ENCODE data around the gene NDUFS7. TPM values are rescaled to one million over a fixed set of nuclear protein-coding genes. Genes with fewer than 3 reads are reported as not detected.

NDUFS7 gene
- total and polyA plus RNA-seq, 8 donors: 31.6 to 217 (median 117) TPM

DNA sequence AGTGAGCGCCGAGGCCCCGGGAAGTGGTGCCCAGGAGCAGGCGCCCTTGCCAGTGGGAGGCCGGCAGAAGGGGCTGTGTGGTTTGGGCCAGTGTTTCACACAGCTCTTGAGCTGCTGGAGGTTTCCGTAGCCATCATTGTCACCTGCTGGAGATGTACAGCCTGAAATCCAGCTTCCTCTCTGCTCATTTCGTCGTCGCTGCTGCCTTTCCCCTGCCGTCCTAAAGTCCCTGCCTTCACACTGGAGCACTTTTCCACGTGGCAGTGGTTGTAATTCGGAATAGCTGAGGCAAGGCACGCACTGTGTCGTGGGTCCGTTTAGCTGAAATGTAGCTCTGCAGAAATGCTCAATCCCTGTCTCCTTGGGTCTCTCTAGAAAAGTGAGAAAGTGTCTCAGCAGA lies 36.9 kb downstream of the NDUFS7 start:
- Histone ChIP-seq H3K9me3 (no peaks in the 10 kb centered on the region), H3K4me3 (no peak overlapping the region), H3K27me3 (no peaks in the 10 kb centered on the region), H3K4me1 (peaks cover 30 to 44% (median 36%) of the 10 kb centered on the region in 4 donors), H3K36me3 (peaks cover 65 to 85% (median 76%) of the 10 kb centered on the region in 4 donors), H3K27ac (no peak overlapping the region)
- WGBS, 5 donors: 92 to 96% (median 93%) methylated on average over 15 of the region's 15 CpGs
- TF ChIP-seq POLR2AphosphoS5 (IDR thresholded peaks at IDR 0.05): no peak
- no peak for TF ChIP-seq EP300 (IDR thresholded peaks at IDR 0.05)
- TF ChIP-seq POLR2A (IDR thresholded peaks at IDR 0.05): no peak
- TF ChIP-seq, protein P1, sequence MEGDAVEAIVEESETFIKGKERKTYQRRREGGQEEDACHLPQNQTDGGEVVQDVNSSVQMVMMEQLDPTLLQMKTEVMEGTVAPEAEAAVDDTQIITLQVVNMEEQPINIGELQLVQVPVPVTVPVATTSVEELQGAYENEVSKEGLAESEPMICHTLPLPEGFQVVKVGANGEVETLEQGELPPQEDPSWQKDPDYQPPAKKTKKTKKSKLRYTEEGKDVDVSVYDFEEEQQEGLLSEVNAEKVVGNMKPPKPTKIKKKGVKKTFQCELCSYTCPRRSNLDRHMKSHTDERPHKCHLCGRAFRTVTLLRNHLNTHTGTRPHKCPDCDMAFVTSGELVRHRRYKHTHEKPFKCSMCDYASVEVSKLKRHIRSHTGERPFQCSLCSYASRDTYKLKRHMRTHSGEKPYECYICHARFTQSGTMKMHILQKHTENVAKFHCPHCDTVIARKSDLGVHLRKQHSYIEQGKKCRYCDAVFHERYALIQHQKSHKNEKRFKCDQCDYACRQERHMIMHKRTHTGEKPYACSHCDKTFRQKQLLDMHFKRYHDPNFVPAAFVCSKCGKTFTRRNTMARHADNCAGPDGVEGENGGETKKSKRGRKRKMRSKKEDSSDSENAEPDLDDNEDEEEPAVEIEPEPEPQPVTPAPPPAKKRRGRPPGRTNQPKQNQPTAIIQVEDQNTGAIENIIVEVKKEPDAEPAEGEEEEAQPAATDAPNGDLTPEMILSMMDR (IDR thresholded peaks at IDR 0.05): no peak
- no peak for DNase-seq
- intact Hi-C loops (cut with DNase I; ENCODE audit: low total_unique reads): no loop called here

DNA sequence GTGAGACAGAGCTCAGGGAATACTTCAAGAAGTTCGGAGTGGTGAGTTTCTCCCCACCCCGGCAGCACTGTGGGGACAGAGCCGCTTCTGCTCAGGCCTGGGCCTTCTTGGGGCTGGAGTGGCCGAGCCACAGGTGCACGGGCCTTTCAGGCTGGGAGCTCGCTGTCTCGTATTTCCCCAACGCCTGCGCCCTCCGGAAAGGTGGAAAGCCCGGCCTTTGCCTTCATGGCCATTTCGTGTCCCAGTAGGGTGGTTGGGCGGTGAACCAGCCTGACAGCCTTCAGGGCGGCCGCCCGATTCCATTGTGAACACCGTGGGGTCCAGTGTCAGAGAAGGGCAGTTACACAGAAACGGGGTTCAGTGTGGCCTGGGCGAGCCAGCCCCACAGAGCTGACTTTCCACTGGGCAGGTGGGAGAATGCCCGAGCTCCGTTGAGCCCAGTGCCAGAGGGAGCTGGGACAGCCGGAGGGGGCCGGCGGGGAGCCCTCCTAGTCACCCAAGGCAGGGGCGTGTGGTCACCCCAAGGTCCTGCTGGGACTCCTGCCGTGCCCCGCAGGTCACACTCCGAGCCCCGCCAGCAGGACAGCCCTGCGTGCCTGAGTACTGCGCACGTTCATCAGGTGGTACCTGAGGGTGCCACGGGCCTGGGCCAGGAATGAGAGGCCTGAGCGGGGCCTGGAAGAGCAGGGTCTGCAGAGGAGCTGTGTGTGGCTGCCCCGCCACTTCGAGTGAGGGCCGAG lies 37.7 kb downstream of the NDUFS7 start:
- H3K27me3 ChIP-seq: no peaks in the 10 kb centered on the region
- 92 to 95% (median 93%) methylated on average over 9 to 37 of the region's 37 CpGs for WGBS, 5 donors
- H3K36me3 ChIP-seq: peaks cover 72 to 92% (median 84%) of the 10 kb centered on the region in 4 donors
- no peak overlapping the region for H3K27ac ChIP-seq
- H3K9me3 ChIP-seq: no peaks in the 10 kb centered on the region
- no peak overlapping the region for H3K4me3 ChIP-seq
- intact Hi-C loops (cut with DNase I; ENCODE audit: low total_unique reads): no loop called here
- peaks cover 23 to 36% (median 28%) of the 10 kb centered on the region in 4 donors for H3K4me1 ChIP-seq
- TF ChIP-seq POLR2AphosphoS5 (IDR thresholded peaks at IDR 0.05): no peak
- TF ChIP-seq EP300 (IDR thresholded peaks at IDR 0.05): no peak
- TF ChIP-seq POLR2A (IDR thresholded peaks at IDR 0.05): no peak
- TF ChIP-seq, protein P1 (IDR thresholded peaks at IDR 0.05): no peak
- DNase-seq: no peak

DNA sequence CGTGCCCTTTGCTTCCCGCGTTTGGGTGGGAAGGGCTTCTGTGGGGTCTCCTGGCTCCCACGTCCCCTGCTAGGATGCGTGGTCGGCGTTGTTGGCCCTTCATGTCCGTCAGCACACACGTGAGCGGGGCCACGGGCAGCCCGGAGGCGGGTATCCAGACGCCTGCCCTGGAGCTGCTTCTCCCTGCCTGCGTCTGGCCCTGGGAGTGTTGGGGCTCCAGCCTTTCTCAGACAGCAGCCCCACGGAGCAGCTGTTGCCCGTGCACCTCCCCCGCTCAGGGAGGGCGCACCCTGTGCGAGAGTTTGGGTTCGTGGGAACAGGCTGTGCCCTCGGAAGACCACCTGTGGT lies 38.2 kb downstream of the NDUFS7 start:
- peaks cover 73 to 94% (median 90%) of the 10 kb centered on the region in 4 donors for H3K36me3 ChIP-seq
- H3K27me3 ChIP-seq: no peaks in the 10 kb centered on the region
- H3K4me1 ChIP-seq: peaks cover 17 to 31% (median 23%) of the 10 kb centered on the region in 4 donors
- H3K9me3 ChIP-seq: no peaks in the 10 kb centered on the region
- H3K27ac ChIP-seq: no peak overlapping the region
- H3K4me3 ChIP-seq: no peak overlapping the region
- TF ChIP-seq EP300 (IDR thresholded peaks at IDR 0.05) (no peak), POLR2AphosphoS5 (IDR thresholded peaks at IDR 0.05) (no peak), POLR2A (IDR thresholded peaks at IDR 0.05) (no peak)
- TF ChIP-seq, protein P1 (IDR thresholded peaks at IDR 0.05): no peak
- WGBS, 5 donors: 89 to 93% (median 91%) methylated on average over 10 to 22 of the region's 22 CpGs; no CpG with 5 or more reads in 1 of the 5 donors
- no peak for DNase-seq
- intact Hi-C loops (cut with DNase I; ENCODE audit: low total_unique reads): no loop called here

DNA sequence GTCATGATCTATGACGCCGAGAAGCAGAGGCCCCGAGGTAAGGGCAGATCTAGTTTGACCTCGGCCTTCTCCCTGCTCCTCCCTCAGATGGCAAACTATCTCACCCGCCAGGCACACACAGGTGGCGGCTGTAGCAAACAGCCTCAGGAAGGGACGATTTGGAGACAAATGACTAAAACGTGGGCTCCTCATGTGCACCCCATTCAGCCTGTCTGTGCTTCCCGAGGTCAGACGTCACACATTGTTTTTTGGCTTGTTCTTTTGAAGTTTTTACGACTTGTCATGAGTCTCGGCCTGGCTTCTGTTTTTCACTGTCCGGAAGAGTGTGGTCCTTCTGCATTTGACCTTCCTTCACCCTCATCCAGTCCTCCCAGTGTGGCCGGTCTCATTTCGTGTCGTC lies 38.7 kb downstream of the NDUFS7 start:
- intact Hi-C loops (cut with DNase I; ENCODE audit: low total_unique reads): no loop called here
- Histone ChIP-seq H3K4me1 (peaks cover 13 to 27% (median 19%) of the 10 kb centered on the region in 4 donors), H3K27ac (no peak overlapping the region), H3K4me3 (no peak overlapping the region), H3K36me3 (peaks cover 73 to 98% (median 92%) of the 10 kb centered on the region in 4 donors), H3K9me3 (no peaks in the 10 kb centered on the region), H3K27me3 (no peaks in the 10 kb centered on the region)
- no peak for DNase-seq
- 71 to 83% (median 82%) methylated on average over 16 of the region's 16 CpGs for WGBS, 5 donors
- no peak for TF ChIP-seq POLR2AphosphoS5 (IDR thresholded peaks at IDR 0.05)
- TF ChIP-seq EP300 (IDR thresholded peaks at IDR 0.05): no peak
- no peak for TF ChIP-seq POLR2A (IDR thresholded peaks at IDR 0.05)
- TF ChIP-seq, protein P1 (IDR thresholded peaks at IDR 0.05): no peak

Measured in stomach (tissue), 9 donors.